ENCODE results near the gene ITCH.
"Not testable (repeated sequence)": the region's sequence is repeated elsewhere in the genome, so short reads cannot be mapped to it uniquely, and the experiment has no call there.

ITCH gene

DNA sequence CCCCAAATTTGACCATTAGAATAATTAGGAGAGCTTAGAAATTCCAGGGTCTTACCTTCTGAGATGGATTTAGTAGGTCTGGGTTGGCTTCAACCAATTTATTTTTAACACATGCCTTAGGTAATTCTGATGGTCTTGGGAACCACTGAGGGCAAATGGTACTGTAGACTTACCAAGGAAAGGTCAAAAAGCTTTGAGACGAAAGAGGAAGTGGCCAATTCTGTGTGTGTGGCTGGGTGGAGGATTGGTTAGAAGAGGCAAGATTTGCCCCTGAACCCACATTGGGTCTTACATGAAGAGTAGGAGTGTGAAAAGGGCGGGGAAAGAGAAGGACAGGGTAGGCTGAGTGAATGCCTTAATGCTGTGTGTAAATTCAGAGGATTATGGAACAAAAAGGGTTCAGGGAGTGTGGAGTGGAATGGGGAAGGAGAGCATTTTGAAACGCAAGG lies 2.7 kb downstream of the ITCH start:
- TF ChIP-seq, protein P1, sequence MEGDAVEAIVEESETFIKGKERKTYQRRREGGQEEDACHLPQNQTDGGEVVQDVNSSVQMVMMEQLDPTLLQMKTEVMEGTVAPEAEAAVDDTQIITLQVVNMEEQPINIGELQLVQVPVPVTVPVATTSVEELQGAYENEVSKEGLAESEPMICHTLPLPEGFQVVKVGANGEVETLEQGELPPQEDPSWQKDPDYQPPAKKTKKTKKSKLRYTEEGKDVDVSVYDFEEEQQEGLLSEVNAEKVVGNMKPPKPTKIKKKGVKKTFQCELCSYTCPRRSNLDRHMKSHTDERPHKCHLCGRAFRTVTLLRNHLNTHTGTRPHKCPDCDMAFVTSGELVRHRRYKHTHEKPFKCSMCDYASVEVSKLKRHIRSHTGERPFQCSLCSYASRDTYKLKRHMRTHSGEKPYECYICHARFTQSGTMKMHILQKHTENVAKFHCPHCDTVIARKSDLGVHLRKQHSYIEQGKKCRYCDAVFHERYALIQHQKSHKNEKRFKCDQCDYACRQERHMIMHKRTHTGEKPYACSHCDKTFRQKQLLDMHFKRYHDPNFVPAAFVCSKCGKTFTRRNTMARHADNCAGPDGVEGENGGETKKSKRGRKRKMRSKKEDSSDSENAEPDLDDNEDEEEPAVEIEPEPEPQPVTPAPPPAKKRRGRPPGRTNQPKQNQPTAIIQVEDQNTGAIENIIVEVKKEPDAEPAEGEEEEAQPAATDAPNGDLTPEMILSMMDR (IDR thresholded peaks at IDR 0.05; ENCODE audit: borderline replicate concordance, insufficient read depth, low read depth, low read length), result no peak
- no peak overlapping the region for H3K4me3 ChIP-seq (ENCODE audit: low read depth, low read length)

- H3K4me3 ChIP-seq (ENCODE audit: low read depth, low read length), result no peak overlapping the region
- TF ChIP-seq, protein P1 (IDR thresholded peaks at IDR 0.05; ENCODE audit: borderline replicate concordance, insufficient read depth, low read depth, low read length), result no peak
Measured at GRCh38 chr20:34367155-34367554, 4.1 kb downstream of the ITCH start.

GRCh38 chr20:34367911-34368310 lies 4.8 kb downstream of the ITCH start:
- H3K4me3 ChIP-seq (ENCODE audit: low read depth, low read length), result not testable (repeated sequence)

DNA sequence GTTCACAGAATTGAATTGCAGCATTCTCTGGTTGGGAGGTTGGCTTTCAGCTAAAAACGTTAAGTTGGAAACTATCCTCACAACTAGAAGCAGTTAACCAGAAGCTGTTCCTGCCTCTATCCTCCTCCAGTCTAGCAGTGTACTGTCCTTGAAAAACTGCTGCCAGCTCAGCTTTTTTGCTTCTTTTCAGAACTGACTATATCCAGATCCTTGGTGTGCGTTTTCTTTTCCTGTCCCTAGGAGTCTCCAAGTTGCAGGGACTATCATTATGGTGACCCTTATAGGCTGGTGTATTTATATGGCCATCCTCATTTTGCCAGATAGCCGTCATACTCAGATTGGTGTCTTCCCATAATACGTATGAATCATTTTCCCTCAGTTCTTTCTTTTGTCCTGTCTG lies 5.5 kb downstream of the ITCH start:
- TF ChIP-seq, protein P1 (IDR thresholded peaks at IDR 0.05; ENCODE audit: borderline replicate concordance, insufficient read depth, low read depth, low read length), result no peak
- no peak overlapping the region for H3K4me3 ChIP-seq (ENCODE audit: low read depth, low read length)

GRCh38 chr20:34369265-34369664 lies 6.2 kb downstream of the ITCH start:
- no peak overlapping the region for H3K4me3 ChIP-seq (ENCODE audit: low read depth, low read length)
- TF ChIP-seq, protein P1 (IDR thresholded peaks at IDR 0.05; ENCODE audit: borderline replicate concordance, insufficient read depth, low read depth, low read length), result no peak

GRCh38 chr20:34370062-34370461 lies 7.0 kb downstream of the ITCH start:
- no peak overlapping the region for H3K4me3 ChIP-seq (ENCODE audit: low read depth, low read length)
- TF ChIP-seq, protein P1 (IDR thresholded peaks at IDR 0.05; ENCODE audit: borderline replicate concordance, insufficient read depth, low read depth, low read length), result no peak

- TF ChIP-seq, protein P1 (IDR thresholded peaks at IDR 0.05; ENCODE audit: borderline replicate concordance, insufficient read depth, low read depth, low read length), result no peak
- no peak overlapping the region for H3K4me3 ChIP-seq (ENCODE audit: low read depth, low read length)
Measured at GRCh38 chr20:34373445-34373844, 10.4 kb downstream of the ITCH start.

DNA sequence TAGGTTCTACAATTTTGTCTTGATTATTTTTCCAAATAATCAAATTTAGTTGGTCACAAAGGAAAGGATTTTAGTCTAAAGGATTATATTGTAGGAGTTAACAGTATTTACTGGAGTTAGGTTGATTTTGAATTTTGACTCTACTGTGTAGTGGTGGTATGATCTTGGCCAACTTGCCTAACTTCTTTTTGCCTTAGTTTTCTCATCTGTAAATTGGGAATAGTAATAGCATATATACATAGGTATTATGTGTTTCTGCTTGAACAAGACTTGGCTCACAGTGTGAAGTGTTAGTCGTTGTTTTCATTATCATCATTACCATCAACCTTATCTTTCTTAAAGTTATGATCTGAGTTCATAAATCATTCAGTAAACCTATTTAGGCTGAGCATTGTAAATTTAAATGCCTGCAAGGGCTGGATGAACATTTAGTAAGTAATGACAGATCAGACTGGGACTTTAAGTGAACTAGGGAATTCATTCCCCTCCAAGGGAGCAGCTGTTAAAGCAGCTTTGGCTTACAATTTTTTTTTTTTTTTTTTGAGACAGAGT lies 11.2 kb downstream of the ITCH start:
- TF ChIP-seq, protein P1 (IDR thresholded peaks at IDR 0.05; ENCODE audit: borderline replicate concordance, insufficient read depth, low read depth, low read length), result no peak
- H3K4me3 ChIP-seq (ENCODE audit: low read depth, low read length), result no peak overlapping the region
